NCI-H524 treated with DMSO at 0.1 percent for 48 hours (cell line): ENCODE data around the gene CSTPP1.
"Not testable (repeated sequence)": the region's sequence is repeated elsewhere in the genome, so short reads cannot be mapped to it uniquely, and the experiment has no call there.

Source experiments
- DNase-seq: peaks from one replicate; lab custom pipeline; 2025; lab: John Stamatoyannopoulos, UW

The CSTPP1 gene

DNA sequence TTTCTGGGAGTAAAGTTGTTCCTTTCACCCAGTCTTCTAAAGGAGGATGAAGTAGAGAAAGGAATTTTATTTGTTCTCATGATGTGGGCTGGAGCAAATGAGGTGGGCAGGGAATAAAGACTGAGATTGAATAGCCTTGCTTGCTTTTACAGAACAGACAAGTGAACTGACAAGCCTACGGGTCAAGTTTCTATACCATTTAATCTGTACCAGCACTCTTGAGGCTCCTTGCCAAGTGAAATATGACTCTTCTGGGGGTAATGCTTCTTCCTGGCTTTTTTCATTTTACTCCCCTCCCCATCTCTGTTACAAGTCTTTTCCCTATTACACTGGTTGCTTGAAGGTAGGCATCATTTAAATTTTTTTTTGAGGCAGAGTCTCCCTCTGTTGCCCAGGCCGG lies 54.8 kb downstream of the CSTPP1 start:
- no peak for DNase-seq

- not testable (repeated sequence) for DNase-seq
Observed at GRCh38 chr11:46992386-46992785, 55.8 kb downstream of the CSTPP1 start.

DNA sequence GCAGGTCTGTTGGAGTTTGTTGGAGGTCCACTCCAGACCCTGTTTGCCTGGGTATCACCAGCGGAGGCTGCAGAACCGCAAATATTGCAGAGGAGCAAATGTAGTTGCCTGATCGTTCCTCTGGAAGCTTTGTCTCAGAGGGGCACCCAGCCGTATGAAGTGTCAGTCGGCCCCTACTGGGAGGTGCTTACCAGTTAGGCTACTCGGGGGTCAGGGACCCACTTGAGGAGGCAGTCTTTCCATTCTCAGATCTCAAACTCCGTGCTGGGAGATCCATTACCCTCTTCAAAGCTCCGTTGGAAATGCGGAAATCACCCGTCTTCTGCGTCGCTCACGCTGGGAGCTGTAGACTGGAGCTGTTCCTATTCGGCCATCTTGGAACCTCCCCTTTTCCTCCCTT lies 61.2 kb downstream of the CSTPP1 start:
- not testable (repeated sequence) for DNase-seq

GRCh38 chr11:46999217-46999616 lies 62.7 kb downstream of the CSTPP1 start:
- no peak for DNase-seq

GRCh38 chr11:47000033-47000432 lies 63.5 kb downstream of the CSTPP1 start:
- DNase-seq, result no peak

- DNase-seq, result no peak
Observed at GRCh38 chr11:47001781-47002181, 65.2 kb downstream of the CSTPP1 start.

DNA sequence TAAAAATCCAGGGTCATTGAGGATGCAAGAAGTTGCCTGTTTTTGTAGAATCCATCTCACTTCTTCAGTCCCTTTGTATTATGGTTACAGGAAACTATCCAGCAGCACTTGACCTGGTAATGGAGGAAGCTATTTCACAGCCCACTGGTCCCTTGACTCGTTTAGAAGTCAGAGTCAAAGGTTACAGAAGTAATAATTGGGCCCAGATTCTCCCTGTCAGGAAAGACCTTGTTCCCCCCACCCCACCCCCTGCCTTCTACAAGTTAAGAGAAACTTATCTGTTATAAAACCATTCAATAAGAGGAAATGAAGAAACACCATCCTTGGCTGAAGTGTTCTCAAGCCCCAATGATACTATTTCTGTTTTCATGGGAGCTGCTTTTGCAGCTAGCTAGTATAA lies 65.8 kb downstream of the CSTPP1 start:
- DNase-seq, result no peak

- DNase-seq, result no peak
Observed at GRCh38 chr11:47003180-47003877, 66.8 kb downstream of the CSTPP1 start.

- DNase-seq, result no peak
Observed at GRCh38 chr11:47004595-47005033, 68.1 kb downstream of the CSTPP1 start.

DNA sequence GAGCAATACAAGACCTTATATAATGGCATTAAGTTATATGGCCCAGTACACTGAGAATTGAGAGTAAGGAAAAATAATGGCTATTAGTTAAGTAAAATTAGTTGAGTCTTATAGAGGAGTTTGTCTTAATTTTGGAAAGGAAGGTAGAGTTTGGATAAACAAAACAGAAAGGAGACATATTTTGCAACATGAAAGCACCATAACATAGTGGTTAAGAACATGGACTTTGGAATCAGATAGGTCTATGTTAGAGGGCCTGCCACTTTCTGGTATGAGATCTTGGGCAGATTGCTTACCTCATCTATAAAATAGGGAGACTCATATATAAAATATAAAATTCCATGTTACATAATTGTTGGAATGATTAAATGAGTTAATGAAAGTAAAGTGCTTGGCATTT lies 68.9 kb downstream of the CSTPP1 start:
- DNase-seq, result no peak

DNA sequence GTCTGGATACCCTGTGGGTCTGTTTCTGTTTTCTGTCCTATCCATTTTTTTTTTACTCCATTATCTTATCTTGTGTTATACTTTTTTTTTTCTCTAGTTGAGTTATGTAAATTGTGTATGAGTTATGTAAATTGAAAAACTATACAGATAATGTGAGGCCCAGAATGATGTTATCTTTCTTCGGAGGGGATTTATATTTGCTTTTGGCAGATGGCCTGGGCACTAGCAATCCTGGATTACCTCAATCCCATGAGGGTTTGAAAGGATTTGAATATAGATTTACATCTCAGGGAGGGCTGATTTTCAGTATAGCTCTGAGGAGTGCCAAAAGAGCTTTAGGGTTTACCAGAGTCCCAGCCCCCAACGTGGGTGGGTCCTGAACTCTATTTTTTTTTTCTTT lies 71.0 kb downstream of the CSTPP1 start:
- peak; percentile 64 for DNase-seq

DNA sequence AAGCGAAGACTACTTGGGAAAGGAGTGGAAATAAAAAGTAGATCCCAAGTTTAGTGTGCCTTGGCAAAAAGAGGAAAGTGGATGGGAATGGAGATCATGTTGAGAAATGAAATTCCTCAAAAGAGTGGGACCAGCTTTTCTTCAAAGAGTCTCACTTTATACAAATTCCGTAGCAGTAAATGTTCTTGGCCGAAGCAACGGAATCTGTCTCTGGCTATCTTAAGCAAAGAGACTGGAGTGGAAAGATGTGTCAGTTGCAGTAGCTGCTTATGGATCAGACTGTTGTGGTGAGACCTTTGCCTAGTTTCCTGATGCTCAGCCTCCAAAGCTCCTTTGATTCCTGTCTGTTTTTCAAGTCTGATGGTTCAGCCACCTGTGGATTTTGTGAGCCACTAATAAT lies 73.6 kb downstream of the CSTPP1 start:
- no peak for DNase-seq

DNA sequence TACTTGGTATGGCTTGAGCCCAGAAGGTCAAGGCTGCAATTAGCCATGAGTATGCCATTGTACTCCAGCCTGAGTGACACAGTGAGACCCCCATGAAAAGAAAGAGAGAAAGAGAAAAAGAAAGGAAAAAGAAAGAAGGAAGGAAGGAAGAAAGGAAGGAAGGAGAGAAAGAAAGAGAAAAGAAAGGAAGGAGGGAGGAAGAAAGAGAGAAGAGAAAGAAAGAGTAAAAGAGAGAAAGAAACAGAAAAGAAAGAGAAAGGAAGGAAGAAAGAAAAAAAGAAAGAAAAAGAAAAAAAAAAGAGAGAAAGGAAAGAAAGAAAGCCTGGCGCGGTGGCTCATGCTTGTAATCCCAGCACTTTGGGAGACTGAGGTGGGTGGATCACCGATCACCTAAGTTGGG lies 77.5 kb downstream of the CSTPP1 start:
- no peak for DNase-seq

DNA sequence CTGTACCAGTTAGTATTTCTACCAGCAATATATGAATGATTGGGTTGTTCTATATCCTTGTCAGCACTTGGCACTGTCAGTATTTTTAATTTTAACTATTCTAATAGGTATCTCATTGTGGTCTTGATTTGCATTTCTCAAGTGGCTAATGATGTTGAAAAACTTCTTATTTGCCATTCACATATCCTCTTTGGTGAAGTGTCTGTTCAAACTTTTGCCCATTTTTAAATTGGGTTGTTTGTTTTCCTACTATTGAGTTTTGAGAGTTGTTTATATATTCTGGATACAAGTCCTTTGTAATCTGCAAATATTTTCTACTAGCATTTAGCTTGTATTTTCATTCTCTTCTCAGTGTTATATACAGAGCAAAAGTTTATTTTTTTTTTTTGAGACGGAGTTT lies 82.1 kb downstream of the CSTPP1 start:
- no peak for DNase-seq

DNA sequence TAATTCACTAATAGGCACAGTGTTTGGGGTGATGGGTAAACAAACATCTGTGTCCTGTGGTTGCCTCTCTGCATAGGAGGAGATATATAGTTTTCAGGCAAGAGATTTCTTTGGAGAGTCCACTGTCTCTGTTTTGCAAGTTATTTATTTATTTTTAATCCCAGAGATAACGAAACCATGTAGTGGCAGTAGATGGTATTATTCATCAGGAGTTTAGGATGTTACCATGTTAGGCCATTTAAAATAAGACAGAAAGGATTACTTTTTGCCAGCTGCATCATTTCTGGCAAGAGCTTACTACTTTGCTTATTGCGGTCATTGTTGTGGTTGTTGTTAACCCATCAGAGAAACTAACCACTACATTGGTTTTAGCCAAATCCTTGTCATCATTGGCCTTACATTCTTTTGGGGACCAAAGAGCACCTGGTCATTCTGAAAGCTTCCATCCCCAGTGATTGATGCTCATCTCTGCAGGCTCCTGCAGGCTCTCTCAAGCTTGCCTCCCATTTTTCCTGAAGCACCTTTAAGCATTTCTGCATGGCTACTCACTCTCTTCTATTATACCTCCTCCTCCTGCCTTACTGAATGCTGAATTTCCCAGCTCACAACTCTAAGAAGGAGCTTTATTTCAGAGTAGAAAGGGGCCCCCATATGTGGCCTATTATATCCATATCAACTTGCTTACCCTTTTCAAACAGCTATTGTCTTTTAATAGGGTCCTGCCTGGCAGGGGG lies 84.4 kb downstream of the CSTPP1 start:
- DNase-seq, result no peak

- no peak for DNase-seq
Observed at GRCh38 chr11:47021527-47021818, 84.9 kb downstream of the CSTPP1 start.

GRCh38 chr11:47021965-47022364 lies 85.4 kb downstream of the CSTPP1 start:
- no peak for DNase-seq

GRCh38 chr11:47028195-47029093 lies 91.9 kb downstream of the CSTPP1 start:
- DNase-seq, result no peak

DNA sequence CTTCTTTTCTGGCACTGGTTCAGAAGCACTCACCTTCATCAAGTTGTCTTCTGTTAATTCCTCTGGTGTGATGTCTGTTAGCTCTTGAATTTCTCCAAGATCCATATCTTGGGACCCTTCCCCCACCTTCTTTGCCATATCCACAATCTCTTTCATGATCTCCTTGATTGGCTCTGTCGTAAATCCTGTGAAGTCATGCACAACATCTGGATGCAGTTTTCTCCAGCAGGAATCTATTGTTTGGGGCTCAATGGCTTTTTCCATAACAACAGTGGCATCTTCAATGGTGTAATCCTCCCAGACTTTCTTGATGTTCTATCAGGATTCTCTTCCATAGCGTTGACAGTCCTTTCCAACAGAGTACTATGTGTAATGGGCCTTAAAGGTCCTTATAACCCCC lies 96.9 kb downstream of the CSTPP1 start:
- DNase-seq, result no peak

DNA sequence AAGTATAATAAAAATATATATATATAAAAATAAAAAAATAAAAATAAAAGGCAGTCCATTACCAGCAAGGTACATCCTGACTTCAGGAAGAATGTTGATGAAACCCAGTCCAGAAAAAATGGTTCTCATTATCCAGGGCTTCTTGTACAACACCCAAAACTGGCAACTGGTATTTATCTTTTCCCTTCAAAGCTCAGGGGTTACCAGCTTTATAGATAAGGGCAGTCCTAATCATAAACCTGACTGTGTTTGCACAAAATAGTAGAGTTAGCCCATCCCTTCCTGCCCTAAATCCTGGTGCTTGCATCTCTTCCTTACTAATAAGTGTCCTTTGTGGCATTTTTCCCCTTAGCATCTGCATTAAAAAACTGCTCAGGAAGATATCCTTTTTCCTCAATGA lies 97.5 kb downstream of the CSTPP1 start:
- no peak for DNase-seq

- DNase-seq, result no peak
Observed at GRCh38 chr11:47035108-47035507, 98.5 kb downstream of the CSTPP1 start.

GRCh38 chr11:47044119-47044518 lies 107.6 kb downstream of the CSTPP1 start:
- no peak for DNase-seq

GRCh38 chr11:47047972-47048371 lies 111.4 kb downstream of the CSTPP1 start:
- no peak for DNase-seq
